OCI-LY1 (cell line): ENCODE measurements around the gene HTRA3.

Experiments used
- H2AFZ ChIP-seq: fragments of 200-600 bp; sonication (generic), shearing (Covaris generic); 2 replicates; pipeline ENCODE4 v1.6.0; 2014; ENCODE audit warnings: antibody characterized with exemption, mild to moderate bottlenecking, low read length
- H3F3A ChIP-seq: fragments of 200-600 bp; sonication (generic), shearing (Covaris generic); 2 replicates; pipeline ENCODE4 v1.6.0; 2014; ENCODE audit warnings: mild to moderate bottlenecking, antibody characterized with exemption, low read length, moderate library complexity; ENCODE audit not compliant: insufficient read depth
- H3K27ac ChIP-seq: fragments of 200-600 bp; sonication (generic); 2 replicates; pipeline ENCODE4 v1.5.1; 2014; ENCODE audit warnings: low read length, mixed run types, mild to moderate bottlenecking, low read depth; ENCODE audit not compliant: poor library complexity, severe bottlenecking
- H3K27me3 ChIP-seq: fragments of 200-600 bp; sonication (generic); 2 replicates; pipeline ENCODE4 v1.6.0; 2014; ENCODE audit warnings: antibody characterized with exemption, mild to moderate bottlenecking, low read length, moderate library complexity; ENCODE audit not compliant: insufficient read depth
- H3K36me3 ChIP-seq: fragments of 200-600 bp; sonication (generic); 2 replicates; pipeline ENCODE4 v1.6.1; 2014; ENCODE audit warnings: mild to moderate bottlenecking, antibody characterized with exemption, low read length, moderate library complexity, mixed read lengths; ENCODE audit not compliant: insufficient read depth
- H3K4me1 ChIP-seq: fragments of 200-600 bp; sonication (generic); 2 replicates; pipeline ENCODE4 v1.5.1; 2014; ENCODE audit warnings: mild to moderate bottlenecking, low read length, moderate library complexity; ENCODE audit not compliant: insufficient read depth, severe bottlenecking
- H3K4me2 ChIP-seq: fragments of 200-600 bp; sonication (generic), shearing (Covaris generic); 2 replicates; pipeline ENCODE4 v1.6.1; 2014; ENCODE audit warnings: low read length
- H3K4me3 ChIP-seq: fragments of 200-600 bp; sonication (generic); 2 replicates; pipeline ENCODE4 v1.5.1; 2014; ENCODE audit warnings: low read length, low read depth, mild to moderate bottlenecking, mixed read lengths; ENCODE audit not compliant: poor library complexity, severe bottlenecking
- H3K79me2 ChIP-seq: fragments of 200-600 bp; shearing (Covaris generic); 2 replicates; pipeline ENCODE4 v1.6.1; 2016; ENCODE audit warnings: mixed run types, low read length, mixed read lengths; ENCODE audit not compliant: insufficient read depth
- H3K9ac ChIP-seq: fragments of 200-600 bp; sonication (generic), shearing (Covaris generic); 2 replicates; pipeline ENCODE4 v1.6.1; 2014; ENCODE audit warnings: mild to moderate bottlenecking, low read length, mixed read lengths
- H3K9me2 ChIP-seq: fragments of 200-600 bp; sonication (generic), shearing (Covaris generic); 2 replicates; pipeline ENCODE4 v1.6.1; 2014; ENCODE audit warnings: low read depth, mild to moderate bottlenecking, low read length, mixed read lengths
- H3K9me3 ChIP-seq: fragments of 200-600 bp; shearing (Covaris generic); 2 replicates; pipeline ENCODE4 v1.6.1; 2014; ENCODE audit warnings: low read length, mixed read lengths
- H4K20me1 ChIP-seq: fragments of 200-600 bp; sonication (generic), shearing (Covaris generic); 2 replicates; pipeline ENCODE4 v1.6.0; 2016; ENCODE audit warnings: mild to moderate bottlenecking, low read length; ENCODE audit not compliant: insufficient read depth
- CTCF ChIP-seq: fragments of 200-600 bp; sonication (generic), shearing (Covaris generic); IDR thresholded peaks from 2 replicates; pipeline ENCODE4 v1.5.1; 2017; ENCODE audit warnings: mild to moderate bottlenecking, antibody characterized with exemption, low read length, moderate library complexity, mixed read lengths
- EZH2 ChIP-seq: fragments of 200-600 bp; sonication (generic), shearing (Covaris generic); IDR thresholded peaks from 2 replicates; pipeline ENCODE4 v1.8.0; 2017; ENCODE audit warnings: borderline replicate concordance, mixed run types, mild to moderate bottlenecking, antibody characterized with exemption, low read length, moderate library complexity, mixed read lengths

HTRA3 gene

GRCh38 chr4:8258552-8259212 lies 10.9 kb upstream of the HTRA3 start:
- Histone ChIP-seq H2AFZ (no peak overlapping the region), H3K27ac (no peak overlapping the region), H4K20me1 (no peaks in the 10 kb centered on the region), H3K4me1 (no peaks in the 10 kb centered on the region), H3K9ac (no peak overlapping the region), H3K9me2 (no peaks in the 10 kb centered on the region), H3K79me2 (no peaks in the 10 kb centered on the region), H3K4me3 (no peak overlapping the region), H3K27me3 (no peaks in the 10 kb centered on the region), H3K36me3 (no peaks in the 10 kb centered on the region), H3K4me2 (no peak overlapping the region), H3K9me3 (no peaks in the 10 kb centered on the region), H3F3A (no peaks in the 10 kb centered on the region)
- TF ChIP-seq EZH2 (no peak), CTCF (no peak)

- Histone ChIP-seq H3F3A (no peaks in the 10 kb centered on the region), H3K27ac (no peak overlapping the region), H2AFZ (no peak overlapping the region), H4K20me1 (no peaks in the 10 kb centered on the region), H3K27me3 (no peaks in the 10 kb centered on the region), H3K9me3 (no peaks in the 10 kb centered on the region), H3K9me2 (no peaks in the 10 kb centered on the region), H3K79me2 (no peaks in the 10 kb centered on the region), H3K36me3 (no peaks in the 10 kb centered on the region), H3K4me1 (no peaks in the 10 kb centered on the region), H3K4me3 (no peak overlapping the region), H3K4me2 (no peak overlapping the region), H3K9ac (no peak overlapping the region)
- no peak for TF ChIP-seq CTCF
- TF ChIP-seq EZH2: no peak
These were observed 9.7 kb upstream of the HTRA3 start for GRCh38 chr4:8259743-8260430.

- Histone ChIP-seq H3K9me3 (no peaks in the 10 kb centered on the region), H3K4me1 (no peaks in the 10 kb centered on the region), H3K79me2 (no peaks in the 10 kb centered on the region), H3K27me3 (no peaks in the 10 kb centered on the region), H3K27ac (no peak overlapping the region), H3K4me2 (no peak overlapping the region), H3K36me3 (no peaks in the 10 kb centered on the region), H2AFZ (no peak overlapping the region), H3K9ac (no peak overlapping the region), H3F3A (no peaks in the 10 kb centered on the region), H3K9me2 (no peaks in the 10 kb centered on the region), H4K20me1 (no peaks in the 10 kb centered on the region), H3K4me3 (no peak overlapping the region)
- TF ChIP-seq EZH2: no peak
- TF ChIP-seq CTCF: no peak
These were observed 8.9 kb upstream of the HTRA3 start for GRCh38 chr4:8260656-8261111.
